Activated CD8-positive, alpha-beta memory T cell treated with anti-CD3 and anti-CD28 coated beads for 1 hour (primary cell): Measurements from ENCODE around the gene ABCA5.

Experiments used
- DNase-seq, 2 donors: peaks; one replicate each; pipeline ENCODE4 v3.0.0-alpha.2; 2020; ENCODE audit warnings: low read depth in 1 of 2; ENCODE audit errors: extremely low read depth in 1 of 2

The ABCA5 gene, protein sequence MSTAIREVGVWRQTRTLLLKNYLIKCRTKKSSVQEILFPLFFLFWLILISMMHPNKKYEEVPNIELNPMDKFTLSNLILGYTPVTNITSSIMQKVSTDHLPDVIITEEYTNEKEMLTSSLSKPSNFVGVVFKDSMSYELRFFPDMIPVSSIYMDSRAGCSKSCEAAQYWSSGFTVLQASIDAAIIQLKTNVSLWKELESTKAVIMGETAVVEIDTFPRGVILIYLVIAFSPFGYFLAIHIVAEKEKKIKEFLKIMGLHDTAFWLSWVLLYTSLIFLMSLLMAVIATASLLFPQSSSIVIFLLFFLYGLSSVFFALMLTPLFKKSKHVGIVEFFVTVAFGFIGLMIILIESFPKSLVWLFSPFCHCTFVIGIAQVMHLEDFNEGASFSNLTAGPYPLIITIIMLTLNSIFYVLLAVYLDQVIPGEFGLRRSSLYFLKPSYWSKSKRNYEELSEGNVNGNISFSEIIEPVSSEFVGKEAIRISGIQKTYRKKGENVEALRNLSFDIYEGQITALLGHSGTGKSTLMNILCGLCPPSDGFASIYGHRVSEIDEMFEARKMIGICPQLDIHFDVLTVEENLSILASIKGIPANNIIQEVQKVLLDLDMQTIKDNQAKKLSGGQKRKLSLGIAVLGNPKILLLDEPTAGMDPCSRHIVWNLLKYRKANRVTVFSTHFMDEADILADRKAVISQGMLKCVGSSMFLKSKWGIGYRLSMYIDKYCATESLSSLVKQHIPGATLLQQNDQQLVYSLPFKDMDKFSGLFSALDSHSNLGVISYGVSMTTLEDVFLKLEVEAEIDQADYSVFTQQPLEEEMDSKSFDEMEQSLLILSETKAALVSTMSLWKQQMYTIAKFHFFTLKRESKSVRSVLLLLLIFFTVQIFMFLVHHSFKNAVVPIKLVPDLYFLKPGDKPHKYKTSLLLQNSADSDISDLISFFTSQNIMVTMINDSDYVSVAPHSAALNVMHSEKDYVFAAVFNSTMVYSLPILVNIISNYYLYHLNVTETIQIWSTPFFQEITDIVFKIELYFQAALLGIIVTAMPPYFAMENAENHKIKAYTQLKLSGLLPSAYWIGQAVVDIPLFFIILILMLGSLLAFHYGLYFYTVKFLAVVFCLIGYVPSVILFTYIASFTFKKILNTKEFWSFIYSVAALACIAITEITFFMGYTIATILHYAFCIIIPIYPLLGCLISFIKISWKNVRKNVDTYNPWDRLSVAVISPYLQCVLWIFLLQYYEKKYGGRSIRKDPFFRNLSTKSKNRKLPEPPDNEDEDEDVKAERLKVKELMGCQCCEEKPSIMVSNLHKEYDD (N-terminal part only)

DNA sequence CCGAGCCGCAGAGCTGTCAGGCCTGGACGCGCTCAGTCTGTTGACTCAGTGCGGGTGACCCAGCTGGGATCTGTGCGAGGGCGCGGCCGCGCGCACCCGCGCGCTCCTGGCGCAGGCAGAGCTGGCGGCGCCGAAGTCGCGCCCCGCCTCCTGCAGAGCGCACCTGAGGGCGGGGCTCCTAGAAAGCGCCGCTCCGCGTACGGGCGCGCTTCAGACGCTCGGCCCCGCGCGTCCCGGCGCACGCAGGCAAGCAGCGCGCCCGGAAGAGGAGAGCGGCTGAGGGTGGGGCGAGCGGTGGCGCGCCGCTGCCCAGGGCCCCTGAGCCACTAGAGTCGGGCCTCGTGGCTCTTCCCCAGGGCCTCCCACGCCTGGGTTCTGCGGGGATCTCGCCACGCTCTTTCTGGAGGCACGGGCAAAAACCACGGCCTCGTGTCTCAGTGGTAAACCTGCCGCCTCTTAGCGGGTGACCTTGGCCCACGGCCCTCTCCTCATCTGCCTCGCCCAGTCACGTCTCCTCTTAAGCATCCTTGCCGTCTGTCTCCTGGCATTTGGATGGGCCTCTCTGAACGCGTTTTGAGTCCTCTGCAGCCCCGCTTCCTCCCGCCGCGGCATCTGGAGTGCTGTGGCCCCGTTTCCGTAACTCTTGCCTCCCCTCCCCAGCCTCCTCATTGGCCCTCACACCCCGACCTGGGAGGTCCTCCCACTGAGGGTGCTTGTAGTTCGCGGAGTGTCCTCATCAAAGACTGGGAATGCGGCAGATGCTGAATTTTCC lies at the start of gene ABCA5:
Gene ABCA5 (minus strand): TSS at position 74 of the 772 bp plus-strand sequence. CDS start 12,718 bp downstream, outside the sequence.
- peak; percentile 70 to 77 for DNase-seq

DNA sequence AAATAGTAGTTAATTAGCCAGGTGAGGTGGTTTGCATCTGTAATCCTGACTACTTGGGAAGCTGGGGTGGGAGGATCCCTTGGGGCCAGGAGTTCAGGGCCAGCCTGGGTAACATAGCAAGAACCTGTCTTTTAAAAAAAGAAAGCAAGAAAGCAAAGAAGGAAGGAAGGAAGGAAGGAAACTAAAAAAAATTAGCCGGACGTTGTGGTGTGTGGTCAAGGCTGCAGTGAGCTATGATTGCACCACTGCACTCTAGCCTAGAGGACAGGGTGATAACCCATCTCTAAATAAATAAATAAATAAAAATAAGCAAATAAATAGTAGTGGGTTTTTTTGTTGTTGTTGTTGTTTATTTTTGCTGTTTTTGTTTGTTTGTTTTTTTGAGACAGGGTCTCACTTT lies 48.3 kb upstream of the ABCA5 start:
- no peak for DNase-seq

DNA sequence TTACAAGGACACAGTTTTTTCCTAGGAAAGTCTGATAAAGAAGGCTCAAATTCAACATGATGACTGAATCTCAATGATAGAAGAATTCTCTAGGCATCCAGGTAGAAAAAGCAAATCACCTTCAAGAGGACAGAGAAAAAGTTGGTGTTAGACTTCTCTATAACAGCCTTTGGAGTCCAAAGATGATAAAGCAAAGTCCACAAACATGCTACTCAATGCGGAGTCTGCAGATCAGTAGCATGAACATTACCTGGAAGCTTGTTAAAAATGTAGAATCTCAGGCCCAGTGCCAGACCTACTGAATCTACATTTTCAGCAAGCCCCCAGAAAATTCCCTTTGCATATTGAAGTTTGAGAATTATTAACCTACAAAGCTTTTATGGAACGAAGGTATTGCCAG lies 46.1 kb upstream of the ABCA5 start:
- DNase-seq: no peak

DNA sequence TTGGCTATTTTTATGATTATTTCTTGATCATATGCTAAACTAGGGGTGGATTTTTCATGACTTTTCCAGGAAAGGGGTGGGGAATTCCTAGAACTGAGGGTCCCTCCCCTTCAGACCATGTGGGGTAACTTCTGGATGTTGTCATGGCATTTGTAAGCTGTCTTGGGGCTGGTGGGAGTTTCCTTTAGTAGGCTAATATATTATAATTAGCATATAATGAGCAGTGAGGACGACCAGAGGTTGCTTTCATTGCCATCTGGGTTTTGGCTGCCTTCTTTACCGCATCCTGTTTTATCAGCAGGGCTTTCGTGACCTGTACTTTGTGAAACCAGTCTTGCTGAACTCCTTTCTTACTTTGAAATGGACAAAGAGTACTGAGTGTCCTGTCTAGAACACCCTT lies 40.4 kb upstream of the ABCA5 start:
- no peak for DNase-seq

DNA sequence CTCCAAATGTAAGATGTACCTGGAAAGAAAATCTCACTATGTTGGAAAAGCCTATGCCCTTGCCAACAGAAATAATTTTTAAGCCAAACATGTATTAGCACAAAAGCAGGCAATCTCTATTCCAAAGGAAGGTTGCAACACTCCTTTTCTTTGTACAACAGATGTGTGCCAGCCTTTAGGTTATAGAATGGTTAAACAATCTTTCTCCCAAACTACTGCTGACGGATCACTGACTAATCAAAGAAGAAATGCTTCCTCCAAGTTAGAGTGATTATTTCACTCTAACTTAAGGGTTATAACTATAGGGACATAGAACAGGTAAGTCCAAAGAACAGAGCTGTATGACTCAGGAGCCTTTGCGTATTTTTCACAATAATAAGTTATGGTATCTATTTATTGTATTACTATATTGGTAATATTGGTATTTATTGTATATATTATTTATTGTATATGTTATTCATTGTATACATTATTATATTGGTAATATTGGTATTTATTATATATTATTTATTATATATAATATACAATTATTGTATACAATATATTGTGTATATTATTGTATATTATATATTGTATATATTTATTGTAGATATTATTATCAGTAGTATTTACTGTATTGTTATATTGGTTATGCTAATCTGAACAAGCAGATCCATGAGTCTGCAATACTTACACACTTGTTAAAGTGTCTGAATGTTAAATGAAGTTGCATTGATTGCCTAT lies 36.7 kb upstream of the ABCA5 start:
- no peak for DNase-seq

DNA sequence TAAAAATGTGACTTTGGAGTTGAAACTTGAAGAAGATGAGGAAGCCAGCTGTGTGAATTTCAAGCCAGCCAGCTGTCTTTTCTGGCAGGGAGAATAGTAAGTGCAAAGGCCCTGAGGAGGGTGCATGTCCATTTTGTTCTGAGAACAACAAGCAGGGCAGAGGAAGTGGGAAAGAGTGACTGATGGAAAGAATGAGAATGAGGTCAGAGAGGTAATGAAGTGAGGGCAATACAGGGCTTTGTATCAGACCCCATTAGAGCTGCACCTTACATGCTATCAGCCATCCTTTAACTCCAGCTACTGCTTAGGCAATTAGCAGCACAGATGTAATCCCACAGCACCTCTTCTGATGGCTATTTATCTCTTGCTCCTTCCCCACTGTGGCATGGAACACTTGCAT lies 34.2 kb upstream of the ABCA5 start:
- no peak for DNase-seq

DNA sequence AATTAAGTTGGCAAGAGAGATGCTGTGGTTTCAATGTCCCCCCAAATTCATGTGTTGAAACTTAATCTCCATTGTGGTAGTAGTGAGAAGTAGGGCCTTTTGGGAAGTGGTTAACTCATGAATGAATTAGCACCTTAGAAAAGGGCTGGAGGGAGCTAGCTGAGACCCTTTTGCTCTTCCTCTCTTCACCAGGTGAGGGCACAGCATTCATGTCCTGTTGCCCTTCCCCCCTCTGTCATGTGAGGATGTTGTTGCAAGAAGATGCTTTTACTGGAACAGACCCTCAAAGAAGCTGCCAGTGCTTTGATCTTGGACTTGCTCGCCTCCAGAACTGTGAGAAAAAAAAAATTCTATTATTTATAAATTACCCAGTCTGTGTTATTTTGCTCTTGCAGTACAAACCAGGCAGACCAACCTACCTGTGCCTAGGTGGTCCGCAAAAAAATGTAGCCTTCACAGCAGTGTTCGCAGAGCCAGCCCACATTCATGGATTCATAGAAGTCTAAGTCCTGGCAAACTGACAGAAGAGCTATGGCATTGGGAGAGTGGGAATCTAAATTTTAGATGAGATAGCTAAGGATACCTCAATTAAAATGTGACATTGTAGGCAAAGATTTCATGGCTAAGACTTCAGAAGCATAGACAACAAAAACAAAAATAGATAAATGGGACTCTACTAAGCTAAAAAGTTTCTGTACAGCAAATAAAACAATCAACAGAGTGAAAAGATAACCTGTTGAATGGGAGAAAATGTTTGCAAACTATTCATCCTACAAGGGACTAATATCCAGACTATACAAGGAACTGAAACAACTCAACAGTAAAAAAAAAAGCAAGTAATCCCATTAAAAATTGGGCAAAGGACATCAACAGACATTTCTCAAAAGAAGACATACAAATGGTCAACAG lies 32.0 kb upstream of the ABCA5 start:
- no peak for DNase-seq

DNA sequence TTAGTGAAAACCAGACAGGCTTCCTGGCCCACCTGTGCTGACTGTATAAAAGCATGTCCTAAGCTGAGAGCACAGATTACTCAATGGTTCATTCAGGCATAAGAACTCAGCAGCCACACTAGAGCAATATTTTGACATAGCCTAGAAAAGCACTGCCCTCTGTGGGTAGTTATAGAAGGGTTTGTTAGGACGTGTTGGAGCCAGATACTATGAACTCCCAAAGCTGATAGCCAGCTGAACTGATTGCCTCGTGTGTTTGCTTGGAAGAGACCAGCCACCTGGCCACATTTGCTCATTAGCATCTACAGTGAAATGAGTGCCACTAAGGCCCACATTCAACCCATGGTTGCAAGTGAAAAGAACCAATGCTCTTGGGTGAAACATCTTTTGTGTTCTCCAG lies 30.8 kb upstream of the ABCA5 start:
- DNase-seq: no peak

DNA sequence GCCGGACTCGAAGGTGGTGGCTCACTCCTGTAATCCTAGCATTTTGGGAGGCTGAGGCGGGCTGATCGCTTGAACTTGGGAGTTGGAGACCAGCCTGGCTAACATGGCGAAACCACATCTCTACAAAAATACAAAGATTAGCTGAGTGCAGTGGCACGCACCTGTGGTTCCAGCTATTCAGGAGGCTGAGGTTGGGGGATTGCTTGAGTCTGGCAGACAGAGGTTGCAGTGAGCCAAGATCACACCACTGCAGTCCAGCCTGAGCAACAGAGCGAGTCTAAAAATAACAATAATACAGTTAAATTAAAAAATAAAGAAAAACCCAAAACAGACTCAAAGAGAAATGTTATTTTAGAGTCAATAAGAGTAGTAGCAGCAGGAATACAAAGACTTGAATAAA lies 29.7 kb upstream of the ABCA5 start:
- no peak for DNase-seq

DNA sequence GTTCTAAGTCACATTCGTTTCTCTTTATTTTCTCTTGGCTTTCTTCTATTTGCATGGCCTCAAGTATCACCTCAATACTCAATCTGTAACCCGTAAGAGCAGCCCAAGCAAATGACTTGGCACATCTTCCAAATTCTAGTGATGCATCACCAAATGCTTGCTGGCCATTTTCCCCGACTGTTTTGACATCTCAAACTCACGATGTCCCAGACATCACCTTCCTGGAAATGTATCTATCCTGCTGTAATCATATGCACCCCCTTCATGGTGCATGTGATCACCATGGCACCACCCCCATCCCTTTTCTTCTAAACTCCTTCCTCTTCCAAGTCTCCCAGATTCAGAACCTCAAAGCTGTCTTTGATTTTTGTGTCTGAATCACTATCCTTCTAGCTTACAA lies 24.0 kb upstream of the ABCA5 start:
- DNase-seq: no peak

DNA sequence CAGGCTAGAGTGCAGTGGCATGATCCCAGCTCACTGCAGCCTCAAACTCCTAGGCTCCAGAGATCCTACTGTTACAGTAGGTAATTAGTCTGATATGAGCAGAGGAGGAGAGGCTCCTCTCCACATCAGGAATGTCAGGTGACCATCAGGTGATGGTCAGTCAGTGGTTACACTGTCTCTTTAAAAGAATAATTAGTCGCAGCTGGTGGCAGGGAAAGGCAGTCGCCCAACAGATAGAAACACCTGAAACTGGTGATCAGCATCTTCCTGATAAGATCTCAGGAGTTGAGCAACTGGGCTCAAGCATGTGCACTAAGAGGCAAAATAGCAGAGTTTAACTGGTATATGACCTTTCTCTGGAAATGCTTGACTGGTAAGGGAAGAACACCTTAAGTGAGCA lies 21.5 kb upstream of the ABCA5 start:
- DNase-seq: no peak

DNA sequence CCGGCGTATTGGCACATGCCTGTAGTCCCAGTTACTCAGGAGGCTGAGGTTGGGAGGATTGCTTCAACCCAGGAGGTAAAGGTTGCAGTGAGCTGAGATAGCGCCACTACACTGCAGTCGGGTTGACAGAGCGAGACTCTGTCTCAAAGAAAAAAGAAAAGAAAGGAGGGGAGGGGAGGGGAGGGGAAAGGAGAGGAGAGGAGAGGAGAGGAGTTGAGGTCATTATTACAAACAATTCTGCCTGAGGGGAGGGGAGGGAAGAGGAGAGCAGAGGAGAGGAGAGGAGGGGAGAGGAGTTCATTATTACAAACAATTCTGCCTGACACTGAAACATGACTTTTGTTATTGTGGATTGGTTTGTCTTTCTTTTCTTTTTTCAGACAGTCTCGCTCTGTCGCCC lies 19.8 kb upstream of the ABCA5 start:
- no peak for DNase-seq

DNA sequence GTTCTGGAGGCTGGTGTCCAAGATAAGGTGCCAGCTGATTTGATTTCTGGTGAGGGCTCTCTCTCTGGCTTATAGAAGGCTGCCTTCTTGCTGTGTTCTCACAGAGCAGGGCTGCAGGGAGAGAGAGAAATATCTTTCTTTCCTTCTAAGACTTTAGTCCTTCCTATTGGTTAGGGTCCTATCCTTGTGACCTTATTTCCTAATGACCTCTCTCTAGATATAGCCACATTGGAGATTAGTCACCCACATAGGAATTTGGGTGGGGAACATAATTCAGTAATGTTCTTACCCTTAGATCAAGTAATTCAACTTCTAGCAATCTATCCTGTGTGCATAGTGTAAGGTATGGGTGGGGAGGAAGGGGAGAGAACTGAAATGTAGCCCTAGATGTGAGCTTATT lies 18.0 kb upstream of the ABCA5 start:
- DNase-seq: no peak

DNA sequence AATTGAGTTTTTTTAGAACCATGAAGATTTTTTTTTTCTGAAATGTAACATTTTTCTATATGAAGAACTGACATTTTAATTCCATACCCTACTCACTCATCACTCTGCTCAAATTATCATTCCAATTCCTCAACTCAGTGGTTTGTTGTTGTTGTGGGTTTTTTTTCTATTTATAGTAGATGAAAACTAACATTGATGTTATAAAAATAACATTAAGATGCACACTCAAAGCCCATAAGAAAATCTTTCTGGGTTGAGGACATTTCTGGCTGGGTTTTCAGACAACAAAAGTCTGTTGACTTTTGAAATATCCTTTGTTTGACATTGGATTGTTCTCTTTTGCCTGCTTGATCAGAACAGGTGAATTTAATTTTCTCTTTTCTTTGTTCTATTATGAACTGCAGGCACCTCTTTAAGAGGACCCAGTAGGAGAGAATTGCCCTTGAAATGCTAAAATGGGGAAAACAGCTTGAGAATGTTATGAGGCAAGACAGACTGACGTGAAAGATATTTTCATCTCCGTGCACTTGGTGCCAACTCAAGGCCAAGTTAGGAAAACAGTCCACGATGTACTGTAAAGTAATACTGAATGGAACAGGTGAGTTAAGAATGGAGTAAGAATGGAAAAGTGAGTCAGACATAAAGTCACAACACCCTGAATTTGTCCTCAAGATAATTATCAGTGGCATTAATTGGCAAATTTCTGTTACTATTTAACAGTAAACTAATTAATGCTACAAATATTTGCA lies 16.1 kb upstream of the ABCA5 start:
- no peak for DNase-seq

DNA sequence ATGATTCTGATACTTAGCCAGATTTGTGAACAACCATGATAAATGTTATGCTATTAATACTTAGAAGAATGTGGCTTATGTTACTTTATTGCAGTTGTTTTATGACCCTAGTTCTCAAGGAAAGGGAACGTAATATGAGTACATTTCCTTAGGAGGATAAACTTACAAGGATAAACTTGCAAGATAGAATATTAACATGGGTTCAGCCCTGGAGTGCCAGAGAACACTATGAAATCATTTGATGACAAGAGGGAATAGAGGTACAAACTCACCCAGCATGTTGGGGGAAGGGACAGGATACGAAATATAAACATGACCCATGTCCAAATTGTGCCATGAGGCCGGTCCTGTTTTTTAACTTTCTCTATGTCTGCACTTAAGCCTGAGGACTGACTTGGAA lies 13.0 kb upstream of the ABCA5 start:
- DNase-seq: no peak

DNA sequence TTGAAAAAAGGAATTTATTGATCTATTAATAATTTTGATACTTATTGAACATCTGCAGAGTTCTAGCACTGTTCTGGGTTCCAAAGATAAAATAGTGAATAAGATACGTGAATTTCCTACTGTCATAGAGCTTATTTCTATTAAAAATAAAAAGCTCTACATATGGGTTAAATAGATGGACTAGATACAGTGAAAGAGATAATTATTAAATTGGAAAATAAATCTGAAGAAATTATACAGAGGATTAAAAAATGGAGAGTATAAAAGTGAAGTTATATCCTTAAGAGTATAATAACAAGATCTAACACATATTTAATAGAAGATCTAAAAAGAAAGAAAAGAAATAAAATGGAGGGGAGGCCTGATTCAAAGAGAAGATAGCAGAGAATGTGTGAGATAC lies 10.1 kb upstream of the ABCA5 start:
- no peak for DNase-seq

DNA sequence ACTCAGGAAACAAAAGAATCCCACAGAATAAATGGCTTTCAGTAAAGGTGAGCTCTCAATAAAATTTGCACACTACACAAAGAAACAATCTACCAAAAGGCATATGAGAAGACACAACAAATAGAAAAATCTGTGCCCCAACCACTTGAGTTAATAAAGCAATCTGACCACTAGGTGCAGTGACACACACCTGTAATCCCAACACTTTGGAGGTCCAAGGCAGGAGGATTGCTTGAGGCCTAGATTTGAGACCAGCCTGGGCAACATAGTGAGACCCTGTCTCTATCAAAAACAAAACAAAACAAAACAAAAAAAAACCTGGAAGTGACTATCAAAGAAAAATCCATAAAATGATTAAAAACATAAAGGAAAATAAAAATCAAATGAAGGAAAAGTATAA lies 9.6 kb upstream of the ABCA5 start:
- no peak for DNase-seq

DNA sequence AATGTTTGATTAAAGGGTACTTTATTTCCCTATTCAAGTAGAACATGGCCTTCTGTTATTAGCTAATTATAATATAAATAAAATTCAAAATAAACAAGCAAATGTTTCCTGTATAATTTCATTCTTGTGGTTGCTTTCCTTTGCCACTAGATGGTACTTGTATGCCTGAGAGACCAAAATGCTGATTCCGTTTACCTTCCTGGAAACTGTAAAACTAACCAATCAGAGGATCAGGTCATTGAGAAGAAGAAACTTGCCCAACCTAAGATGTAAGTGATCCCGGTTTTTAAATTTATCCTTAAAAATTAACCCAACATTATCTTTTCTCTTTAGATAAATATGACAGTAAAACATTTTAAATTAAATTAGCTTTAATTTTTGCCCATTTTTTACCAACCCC lies 8.1 kb upstream of the ABCA5 start:
- no peak for DNase-seq
